ENCODE measurements around the gene FANCC.
A peak's percentile ranks its signal among the peaks of the same experiment; 100 is the strongest.
"Not testable (repeated sequence)": the region's sequence is repeated elsewhere in the genome, so short reads cannot be mapped to it uniquely, and the experiment has no call there.

FANCC gene

GRCh38 chr9:95344735-95345325 is 27.3 kb upstream of the FANCC start:
- in situ Hi-C loops (cut with HindIII; ENCODE audit: low pct_unique_long_range_greater_than_20kb, low sequenced_read_pairs): no loop called here
- TF ChIP-seq JUND (IDR thresholded peaks at IDR 0.05; ENCODE audit: low read depth): no peak
- DNase-seq (ENCODE audit: low read depth in 1 of 2, low spot score in 1 of 2): no peak

GRCh38 chr9:95343725-95344287 is 26.3 kb upstream of the FANCC start:
- in situ Hi-C loops (cut with HindIII; ENCODE audit: low pct_unique_long_range_greater_than_20kb, low sequenced_read_pairs): no loop called here
- DNase-seq (ENCODE audit: low read depth in 1 of 2, low spot score in 1 of 2): no peak
- TF ChIP-seq JUND (IDR thresholded peaks at IDR 0.05; ENCODE audit: low read depth): no peak

GRCh38 chr9:95342571-95342970 is 25.1 kb upstream of the FANCC start:
- DNase-seq (ENCODE audit: low read depth in 1 of 2, low spot score in 1 of 2): no peak
- in situ Hi-C loops (cut with HindIII; ENCODE audit: low pct_unique_long_range_greater_than_20kb, low sequenced_read_pairs): no loop called here
- no peak for TF ChIP-seq JUND (IDR thresholded peaks at IDR 0.05; ENCODE audit: low read depth)

- in situ Hi-C loops (cut with HindIII; ENCODE audit: low pct_unique_long_range_greater_than_20kb, low sequenced_read_pairs): no loop called here
- no peak for TF ChIP-seq JUND (IDR thresholded peaks at IDR 0.05; ENCODE audit: low read depth)
- DNase-seq (ENCODE audit: low read depth in 1 of 2, low spot score in 1 of 2): peak in 1 of 2 experiments; percentile 64
Measured at GRCh38 chr9:95341293-95341962, 23.9 kb upstream of the FANCC start.

- no peak for DNase-seq (ENCODE audit: low read depth in 1 of 2, low spot score in 1 of 2)
- no peak for TF ChIP-seq JUND (IDR thresholded peaks at IDR 0.05; ENCODE audit: low read depth)
- in situ Hi-C loops (cut with HindIII; ENCODE audit: low pct_unique_long_range_greater_than_20kb, low sequenced_read_pairs): no loop called here
Measured at GRCh38 chr9:95338243-95338642, 20.7 kb upstream of the FANCC start.

GRCh38 chr9:95336281-95336680 is 18.8 kb upstream of the FANCC start:
- no peak for TF ChIP-seq JUND (IDR thresholded peaks at IDR 0.05; ENCODE audit: low read depth)
- DNase-seq (ENCODE audit: low read depth in 1 of 2, low spot score in 1 of 2): no peak
- in situ Hi-C loops (cut with HindIII; ENCODE audit: low pct_unique_long_range_greater_than_20kb, low sequenced_read_pairs): no loop called here

GRCh38 chr9:95333426-95333825 is 15.9 kb upstream of the FANCC start:
- no peak for DNase-seq (ENCODE audit: low read depth in 1 of 2, low spot score in 1 of 2)
- in situ Hi-C loops (cut with HindIII; ENCODE audit: low pct_unique_long_range_greater_than_20kb, low sequenced_read_pairs): no loop called here
- TF ChIP-seq JUND (IDR thresholded peaks at IDR 0.05; ENCODE audit: low read depth): no peak

GRCh38 chr9:95332860-95333259 is 15.4 kb upstream of the FANCC start:
- in situ Hi-C loops (cut with HindIII; ENCODE audit: low pct_unique_long_range_greater_than_20kb, low sequenced_read_pairs): no loop called here
- no peak for DNase-seq (ENCODE audit: low read depth in 1 of 2, low spot score in 1 of 2)
- no peak for TF ChIP-seq JUND (IDR thresholded peaks at IDR 0.05; ENCODE audit: low read depth)

GRCh38 chr9:95330720-95331404 is 13.4 kb upstream of the FANCC start:
- in situ Hi-C loops (cut with HindIII; ENCODE audit: low pct_unique_long_range_greater_than_20kb, low sequenced_read_pairs): no loop called here
- no peak for DNase-seq (ENCODE audit: low read depth in 1 of 2, low spot score in 1 of 2)
- no peak for TF ChIP-seq JUND (IDR thresholded peaks at IDR 0.05; ENCODE audit: low read depth)

- in situ Hi-C loops (cut with HindIII; ENCODE audit: low pct_unique_long_range_greater_than_20kb, low sequenced_read_pairs): not testable (repeated sequence)
Measured at GRCh38 chr9:95329061-95329460, 11.6 kb upstream of the FANCC start.

GRCh38 chr9:95327239-95327865 is 9.8 kb upstream of the FANCC start:
- DNase-seq (ENCODE audit: low read depth in 1 of 2, low spot score in 1 of 2): peak in 1 of 2 experiments; percentile 12
- no peak for TF ChIP-seq JUND (IDR thresholded peaks at IDR 0.05; ENCODE audit: low read depth)
- in situ Hi-C loops (cut with HindIII; ENCODE audit: low pct_unique_long_range_greater_than_20kb, low sequenced_read_pairs): no loop called here

More at GRCh38 chr9:95329061-95329460, 11.6 kb upstream of the FANCC start:
- DNase-seq (ENCODE audit: low read depth in 1 of 2, low spot score in 1 of 2): not testable (repeated sequence)

- no peak for TF ChIP-seq JUND (IDR thresholded peaks at IDR 0.05; ENCODE audit: low read depth)
- in situ Hi-C loops (cut with HindIII; ENCODE audit: low pct_unique_long_range_greater_than_20kb, low sequenced_read_pairs): no loop called here
- DNase-seq (ENCODE audit: low read depth in 1 of 2, low spot score in 1 of 2): no peak
Measured at GRCh38 chr9:95325221-95325620, 7.7 kb upstream of the FANCC start.

GRCh38 chr9:95317893-95318211 is 343 bp upstream of the FANCC start:
- in situ Hi-C loops (cut with HindIII; ENCODE audit: low pct_unique_long_range_greater_than_20kb, low sequenced_read_pairs): no loop called here
- no peak for TF ChIP-seq JUND (IDR thresholded peaks at IDR 0.05; ENCODE audit: low read depth)

More at GRCh38 chr9:95317893-95318211, 343 bp upstream of the FANCC start:
- no peak for DNase-seq (ENCODE audit: low read depth in 1 of 2, low spot score in 1 of 2)
